ENCODE data around the gene LARGE1. TPM values are rescaled to one million over a fixed set of nuclear protein-coding genes. Genes with fewer than 3 reads are reported as not detected.

Gene LARGE1
- total and polyA plus RNA-seq, 5 donors, result 23.8 to 100.0 (median 73.1) TPM

- intact Hi-C loops (cut with DNase I), result no loop called here
- ATAC-seq (peak; percentile 66 to 81), DNase-seq (peak; percentile 71 to 93 (median 90))
- Histone ChIP-seq H3K27ac (ENCODE audit: low read length) (peak overlapping the region; percentile 9), H3K27me3 (ENCODE audit: control insufficient read depth, insufficient read depth) (no peaks in the 10 kb centered on the region), H3K4me1 (ENCODE audit: control insufficient read depth, insufficient read depth, low read length) (peaks cover 14% of the 10 kb centered on the region), H3K4me3 (ENCODE audit: low read length) (no peak overlapping the region), H3K9me3 (ENCODE audit: control insufficient read depth, low read length) (no peaks in the 10 kb centered on the region)
- WGBS, result 26% methylated on average over 8 of the region's 8 CpGs
Observed at GRCh38 chr22:33539902-33540751, 380.1 kb downstream of the LARGE1 start.

GRCh38 chr22:33539202-33539901 is 380.9 kb downstream of the LARGE1 start:
- Histone ChIP-seq H3K4me3 (ENCODE audit: low read length) (no peak overlapping the region), H3K9me3 (ENCODE audit: control insufficient read depth, low read length) (no peaks in the 10 kb centered on the region), H3K27ac (ENCODE audit: low read length) (no peak overlapping the region), H3K27me3 (ENCODE audit: control insufficient read depth, insufficient read depth) (no peaks in the 10 kb centered on the region), H3K4me1 (ENCODE audit: control insufficient read depth, insufficient read depth, low read length) (peaks cover 10% of the 10 kb centered on the region)
- no peak for DNase-seq
- 86% methylated on average over 5 of the region's 5 CpGs for WGBS
- ATAC-seq, result no peak
- intact Hi-C loops (cut with DNase I), result no loop called here

GRCh38 chr22:33538277-33538885 is 381.9 kb downstream of the LARGE1 start:
- Histone ChIP-seq H3K4me3 (ENCODE audit: low read length) (no peak overlapping the region), H3K27me3 (ENCODE audit: control insufficient read depth, insufficient read depth) (no peaks in the 10 kb centered on the region), H3K27ac (ENCODE audit: low read length) (no peak overlapping the region), H3K9me3 (ENCODE audit: control insufficient read depth, low read length) (no peaks in the 10 kb centered on the region), H3K4me1 (ENCODE audit: control insufficient read depth, insufficient read depth, low read length) (peaks cover 10% of the 10 kb centered on the region)
- no peak for DNase-seq
- ATAC-seq, result no peak
- intact Hi-C loops (cut with DNase I), result no loop called here
- 79% methylated on average over 6 of the region's 6 CpGs for WGBS

GRCh38 chr22:33537059-33537458 is 383.2 kb downstream of the LARGE1 start:
- intact Hi-C loops (cut with DNase I), result no loop called here
- Histone ChIP-seq H3K27ac (ENCODE audit: low read length) (no peak overlapping the region), H3K9me3 (ENCODE audit: control insufficient read depth, low read length) (no peaks in the 10 kb centered on the region), H3K4me1 (ENCODE audit: control insufficient read depth, insufficient read depth, low read length) (peaks cover 10% of the 10 kb centered on the region), H3K27me3 (ENCODE audit: control insufficient read depth, insufficient read depth) (no peaks in the 10 kb centered on the region), H3K4me3 (ENCODE audit: low read length) (no peak overlapping the region)
- 71% methylated on average over 9 of the region's 9 CpGs for WGBS
- peak in 1 of 3 donors; percentile 56 for DNase-seq
- peak in 1 of 2 donors; percentile 11 for ATAC-seq

GRCh38 chr22:33535937-33536875 is 384.1 kb downstream of the LARGE1 start:
- H3K4me3 ChIP-seq (ENCODE audit: low read length), result no peak overlapping the region
- DNase-seq (no peak), ATAC-seq (peak; percentile 33 to 47)
- intact Hi-C loops (cut with DNase I), result no loop called here
- no peaks in the 10 kb centered on the region for H3K27me3 ChIP-seq (ENCODE audit: control insufficient read depth, insufficient read depth)
- 70% methylated on average over 15 of the region's 15 CpGs for WGBS
- H3K4me1 ChIP-seq (ENCODE audit: control insufficient read depth, insufficient read depth, low read length), result peaks cover 10% of the 10 kb centered on the region
- peak overlapping the region; percentile 13 for H3K27ac ChIP-seq (ENCODE audit: low read length)
- no peaks in the 10 kb centered on the region for H3K9me3 ChIP-seq (ENCODE audit: control insufficient read depth, low read length)

GRCh38 chr22:33529424-33530113 is 390.7 kb downstream of the LARGE1 start:
- peaks cover 2% of the 10 kb centered on the region for H3K4me1 ChIP-seq (ENCODE audit: control insufficient read depth, insufficient read depth, low read length)
- no peaks in the 10 kb centered on the region for H3K27me3 ChIP-seq (ENCODE audit: control insufficient read depth, insufficient read depth)
- ATAC-seq, result peak in 1 of 2 donors; percentile 77
- no peak overlapping the region for H3K27ac ChIP-seq (ENCODE audit: low read length)
- no peak overlapping the region for H3K4me3 ChIP-seq (ENCODE audit: low read length)
- 67% methylated on average over 9 of the region's 9 CpGs for WGBS
- intact Hi-C loops (cut with DNase I), result loop anchor here in 2 of 4 donors (10.0 kb wide), 1 partner anchor 45 kb away; no protein-coding TSS in a partner anchor
- no peak for DNase-seq
- H3K9me3 ChIP-seq (ENCODE audit: control insufficient read depth, low read length), result no peaks in the 10 kb centered on the region

- WGBS, result 78% methylated on average over 3 of the region's 3 CpGs
- H3K27me3 ChIP-seq (ENCODE audit: control insufficient read depth, insufficient read depth), result no peaks in the 10 kb centered on the region
- peaks cover 2% of the 10 kb centered on the region for H3K4me1 ChIP-seq (ENCODE audit: control insufficient read depth, insufficient read depth, low read length)
- no peak for DNase-seq
- intact Hi-C loops (cut with DNase I), result loop anchor here in 2 of 4 donors (10.0 kb wide), 1 partner anchor 47 kb away; no protein-coding TSS in a partner anchor
- no peak for ATAC-seq
- no peak overlapping the region for H3K4me3 ChIP-seq (ENCODE audit: low read length)
- no peaks in the 10 kb centered on the region for H3K9me3 ChIP-seq (ENCODE audit: control insufficient read depth, low read length)
- H3K27ac ChIP-seq (ENCODE audit: low read length), result no peak overlapping the region
Observed at GRCh38 chr22:33528183-33528582, 392.1 kb downstream of the LARGE1 start.

GRCh38 chr22:33526434-33527107 is 393.7 kb downstream of the LARGE1 start:
- Histone ChIP-seq H3K27me3 (ENCODE audit: control insufficient read depth, insufficient read depth) (no peaks in the 10 kb centered on the region), H3K9me3 (ENCODE audit: control insufficient read depth, low read length) (no peaks in the 10 kb centered on the region), H3K27ac (ENCODE audit: low read length) (no peak overlapping the region), H3K4me1 (ENCODE audit: control insufficient read depth, insufficient read depth, low read length) (peaks cover 2% of the 10 kb centered on the region), H3K4me3 (ENCODE audit: low read length) (no peak overlapping the region)
- ATAC-seq (no peak), DNase-seq (no peak)
- intact Hi-C loops (cut with DNase I), result loop anchor here in 2 of 4 donors (10.0 kb wide), 1 partner anchor 48 kb away; no protein-coding TSS in a partner anchor
- WGBS, result 97% methylated on average over 12 of the region's 12 CpGs

GRCh38 chr22:33524511-33525260 is 395.6 kb downstream of the LARGE1 start:
- Histone ChIP-seq H3K4me3 (ENCODE audit: low read length) (no peak overlapping the region), H3K27me3 (ENCODE audit: control insufficient read depth, insufficient read depth) (no peaks in the 10 kb centered on the region), H3K9me3 (ENCODE audit: control insufficient read depth, low read length) (peaks cover 1% of the 10 kb centered on the region), H3K4me1 (ENCODE audit: control insufficient read depth, insufficient read depth, low read length) (no peaks in the 10 kb centered on the region), H3K27ac (ENCODE audit: low read length) (no peak overlapping the region)
- ATAC-seq (no peak), DNase-seq (no peak)
- intact Hi-C loops (cut with DNase I), result loop anchor here in 2 of 4 donors (10.0 kb wide), 1 partner anchor 50 kb away; no protein-coding TSS in a partner anchor
- 59% methylated on average over 4 of the region's 4 CpGs for WGBS

Measured in right cardiac atrium (tissue), 5 donors.